GM04504 (cell line): ENCODE data around the gene AKAP9.
"Not testable (repeated sequence)": the region's sequence is repeated elsewhere in the genome, so short reads cannot be mapped to it uniquely, and the experiment has no call there.

ENCODE experiments used
- DNase-seq: peaks from one replicate; pipeline ENCODE4 v3.0.0-alpha.2; 2012; ENCODE audit warnings: low read depth

The AKAP9 gene

DNA sequence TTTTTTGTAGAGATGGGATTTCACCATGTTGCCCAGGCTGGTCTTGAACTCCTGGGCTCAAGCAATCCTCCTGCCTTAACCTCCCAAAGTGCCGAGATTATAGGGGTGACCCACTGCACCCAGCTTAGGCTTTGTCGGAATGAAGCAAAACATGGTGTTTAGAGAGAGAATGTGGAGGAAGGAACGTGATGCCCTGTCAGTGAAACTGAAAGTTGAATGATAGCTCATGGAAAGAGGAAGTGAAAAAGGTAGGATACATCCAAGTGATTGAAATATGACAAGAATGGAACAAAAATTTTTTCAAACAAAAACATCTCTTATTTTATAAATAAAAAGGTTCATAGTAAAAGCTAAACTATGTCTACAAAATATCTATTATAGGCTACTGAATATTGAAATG, 5.9 kb downstream of the AKAP9 start:
- DNase-seq: no peak

DNA sequence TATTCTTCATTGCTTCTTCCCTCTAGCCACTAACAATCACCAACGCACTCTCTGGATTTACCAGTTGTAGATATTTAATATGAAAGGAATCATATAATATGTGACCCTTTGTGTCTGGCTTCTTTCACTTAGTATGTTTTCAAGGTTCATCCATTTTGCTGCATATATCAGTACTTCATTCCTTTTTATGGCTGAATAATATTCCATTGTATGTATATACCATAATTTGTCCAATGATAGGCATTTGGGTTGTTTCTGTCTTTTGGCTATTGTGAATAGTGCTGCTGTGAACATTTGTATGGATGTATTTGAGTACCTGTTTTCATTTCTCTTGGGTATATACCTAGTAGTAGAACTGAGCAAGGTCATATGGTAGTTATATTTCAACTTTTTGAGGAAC, 7.3 kb downstream of the AKAP9 start:
- DNase-seq: no peak

DNA sequence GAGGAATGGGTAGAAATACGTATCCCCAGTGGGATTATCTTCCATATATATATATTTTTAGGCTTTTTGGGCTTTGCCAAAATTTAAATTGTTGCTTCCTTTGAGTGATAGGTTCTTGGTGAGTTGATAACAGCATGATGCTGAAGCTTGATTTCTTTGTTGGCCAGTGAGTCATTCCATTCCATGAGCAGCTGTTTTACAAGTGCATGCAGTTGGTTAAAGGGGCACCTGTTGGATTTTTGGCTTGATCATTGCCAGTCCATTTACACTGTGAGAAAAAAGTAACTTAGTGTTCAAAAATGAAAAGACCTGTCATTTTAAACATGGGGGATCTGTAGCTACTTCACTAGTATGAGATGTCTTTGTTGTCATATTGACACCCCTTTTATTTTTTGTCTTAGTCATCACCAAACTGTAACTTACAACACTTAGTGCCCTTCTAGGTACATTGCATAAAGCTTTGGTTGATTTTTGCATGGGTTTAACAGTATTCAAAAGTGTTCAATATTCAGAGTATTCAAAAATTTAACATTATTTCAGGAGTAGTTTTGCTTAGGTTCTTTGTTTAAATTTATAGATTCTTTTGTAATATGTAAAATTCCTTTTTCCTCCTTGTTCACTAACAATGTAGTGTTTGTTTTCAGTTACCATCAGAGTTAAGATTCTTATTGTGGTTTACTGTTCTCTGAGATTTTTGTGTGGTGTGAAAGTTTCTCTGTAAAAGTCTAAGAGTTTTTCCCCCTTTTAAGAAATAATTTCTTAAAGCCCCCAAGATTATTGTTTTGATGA, 8.8 kb downstream of the AKAP9 start:
- DNase-seq: no peak

DNA sequence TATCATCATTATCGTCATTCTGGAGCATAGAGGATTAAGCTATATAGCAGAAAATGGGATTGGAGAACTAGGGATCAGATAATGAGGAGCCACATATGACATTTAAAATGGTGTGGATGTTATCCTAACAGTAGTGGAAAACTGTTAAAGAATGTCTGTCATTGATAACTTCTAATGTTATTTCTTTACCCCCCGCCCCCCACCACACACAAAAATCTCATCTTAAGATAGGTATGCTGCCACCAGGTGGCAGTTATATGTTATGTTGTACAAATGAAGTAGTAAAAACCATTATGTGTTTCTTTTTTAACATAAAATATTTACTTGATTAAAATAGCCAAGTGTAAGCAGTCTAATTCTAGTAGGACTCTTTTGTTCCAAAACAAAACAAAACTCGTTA, 13.0 kb downstream of the AKAP9 start:
- no peak for DNase-seq

DNA sequence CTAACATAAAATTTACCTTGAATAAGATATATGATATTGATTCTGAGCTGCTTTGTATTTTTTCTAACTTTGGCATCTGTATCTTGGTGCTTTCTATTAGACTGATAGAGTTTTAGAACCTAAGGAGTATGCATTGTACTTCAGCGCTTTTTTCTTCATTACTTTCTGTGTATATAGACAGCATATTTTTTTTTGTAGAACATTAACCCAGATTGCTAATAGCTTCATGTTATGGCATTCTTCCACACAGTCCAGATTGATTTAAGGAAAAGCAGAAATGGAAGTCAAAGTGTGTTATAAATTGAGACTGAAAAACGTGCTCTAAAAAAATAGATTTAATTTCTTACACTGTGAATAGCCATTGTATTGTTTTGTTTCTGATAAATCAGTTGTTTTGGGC, 15.8 kb downstream of the AKAP9 start:
- DNase-seq: not testable (repeated sequence)

DNA sequence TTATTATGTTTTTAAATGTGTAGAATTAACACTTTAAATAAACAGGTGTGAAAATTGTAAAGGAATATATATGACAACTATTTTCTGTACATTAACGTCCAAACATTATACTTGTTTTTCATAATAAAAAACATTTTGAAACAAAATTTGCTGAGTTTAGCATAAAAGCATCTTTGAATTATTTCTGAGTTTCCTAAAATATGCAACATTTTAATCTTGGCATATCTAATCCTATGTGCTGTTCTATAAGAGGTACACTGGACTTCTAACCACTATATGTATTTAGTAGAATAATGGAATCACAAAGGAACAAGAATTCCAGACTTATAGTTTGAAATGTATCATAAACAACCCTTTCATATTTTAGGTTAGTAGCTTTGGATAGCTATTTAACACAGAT, 16.6 kb downstream of the AKAP9 start:
- no peak for DNase-seq

DNA sequence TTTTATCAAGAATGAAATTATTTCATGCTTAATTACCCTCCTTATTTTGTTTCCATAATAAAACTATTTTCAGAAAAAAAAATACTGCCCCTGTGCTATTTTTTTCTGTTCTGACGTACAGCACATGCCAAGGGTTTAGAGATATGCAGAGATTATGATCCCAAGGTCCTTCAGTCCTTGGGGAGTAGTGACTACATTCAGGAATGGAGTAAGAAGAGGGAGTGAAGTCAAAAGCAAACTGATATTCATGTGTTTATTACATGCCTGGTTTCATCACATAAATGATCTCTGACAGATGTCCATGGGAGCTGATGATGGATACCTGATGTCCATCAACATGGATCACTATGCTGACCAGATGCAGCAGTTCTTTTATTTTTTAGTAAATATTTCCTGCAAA, 17.2 kb downstream of the AKAP9 start:
- no peak for DNase-seq

DNA sequence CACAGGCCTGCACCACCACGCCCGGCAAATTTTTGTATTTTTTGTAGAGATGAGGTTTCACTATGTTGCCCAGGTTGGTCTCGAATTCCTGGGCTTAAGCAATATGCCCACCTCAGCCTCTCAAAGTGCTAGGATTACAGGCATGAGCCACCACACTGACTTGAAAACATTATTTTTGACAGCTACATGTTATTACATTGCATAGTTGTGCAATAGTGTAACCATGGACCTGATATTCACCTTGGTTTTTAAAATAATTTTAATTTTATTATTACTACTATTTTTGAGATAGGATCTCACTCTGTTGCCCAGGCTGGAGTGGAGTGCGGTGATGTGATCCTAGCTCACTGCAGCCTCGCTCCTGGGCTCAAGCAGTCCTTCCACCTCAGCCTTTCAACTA, 18.4 kb downstream of the AKAP9 start:
- no peak for DNase-seq

DNA sequence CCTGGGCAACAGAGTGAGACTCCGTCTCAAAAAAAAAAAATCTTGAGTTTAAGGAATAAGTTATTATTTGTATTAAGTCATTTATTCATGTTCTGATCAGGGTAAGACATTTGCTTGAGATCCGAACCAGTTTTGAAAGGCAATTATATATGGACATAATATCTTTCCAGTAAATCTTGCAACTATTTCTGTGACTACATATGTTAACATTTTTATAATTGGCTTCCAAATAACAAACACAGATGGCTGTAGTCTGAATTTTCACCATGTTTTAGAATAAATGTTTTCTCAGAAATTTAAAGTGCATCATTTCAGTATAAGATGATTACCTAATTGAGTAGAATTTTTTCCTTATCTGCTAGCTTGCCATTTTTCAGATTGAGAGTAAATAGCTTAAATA, 21.2 kb downstream of the AKAP9 start:
- no peak for DNase-seq

DNA sequence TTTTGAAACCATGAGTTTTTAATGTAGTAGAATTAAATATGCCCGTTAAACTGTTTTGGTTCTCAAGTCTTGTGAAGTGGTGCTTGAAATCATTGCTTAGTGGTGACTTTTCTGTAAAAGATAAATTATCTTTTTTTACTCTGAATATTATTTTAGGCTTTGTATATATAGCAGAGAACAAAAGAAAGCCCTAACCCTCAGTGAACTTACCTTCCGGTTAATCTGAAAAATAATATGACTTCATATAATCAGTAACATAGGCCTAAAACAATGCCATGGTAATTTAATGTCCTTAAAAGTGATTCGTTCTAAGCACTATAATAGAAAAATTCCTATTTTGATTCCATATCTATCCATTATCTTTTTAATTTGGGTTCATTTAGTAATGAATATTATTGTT, 21.8 kb downstream of the AKAP9 start:
- DNase-seq: no peak

DNA sequence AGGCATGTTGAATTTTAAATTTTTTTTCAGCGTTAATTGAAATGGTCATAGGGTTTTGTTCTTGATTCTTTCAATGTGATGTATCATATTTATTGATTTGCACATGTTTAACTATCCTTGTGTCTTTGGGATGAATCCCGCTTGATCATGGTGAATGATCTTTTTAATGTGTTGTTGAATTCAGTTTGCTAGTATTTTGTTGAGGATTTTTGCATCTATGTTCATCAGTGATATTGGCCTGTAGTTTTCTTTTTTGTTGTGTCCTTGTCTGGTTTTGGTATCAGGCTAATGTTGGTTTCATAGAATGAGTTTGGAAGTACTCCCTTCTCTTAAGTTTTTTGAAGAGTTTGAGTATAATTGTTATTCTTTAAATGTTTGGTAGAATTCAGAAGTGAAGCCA, 26.9 kb downstream of the AKAP9 start:
- DNase-seq: not testable (repeated sequence)

DNA sequence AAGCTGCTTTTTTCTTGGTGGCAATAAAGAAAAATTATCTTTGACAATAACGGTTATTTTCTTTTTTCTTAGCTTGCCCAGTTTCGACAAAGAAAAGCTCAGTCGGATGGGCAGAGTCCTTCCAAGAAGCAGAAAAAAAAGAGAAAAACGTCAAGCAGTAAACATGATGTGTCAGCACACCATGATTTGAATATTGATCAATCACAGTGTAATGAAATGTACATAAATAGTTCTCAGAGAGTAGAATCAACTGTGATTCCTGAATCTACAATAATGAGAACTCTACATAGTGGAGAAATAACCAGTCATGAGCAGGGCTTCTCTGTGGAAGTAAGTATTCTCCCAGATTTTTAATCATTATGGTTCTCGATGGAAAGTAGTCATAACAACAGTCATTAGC, 33.0 kb downstream of the AKAP9 start:
- DNase-seq: no peak

DNA sequence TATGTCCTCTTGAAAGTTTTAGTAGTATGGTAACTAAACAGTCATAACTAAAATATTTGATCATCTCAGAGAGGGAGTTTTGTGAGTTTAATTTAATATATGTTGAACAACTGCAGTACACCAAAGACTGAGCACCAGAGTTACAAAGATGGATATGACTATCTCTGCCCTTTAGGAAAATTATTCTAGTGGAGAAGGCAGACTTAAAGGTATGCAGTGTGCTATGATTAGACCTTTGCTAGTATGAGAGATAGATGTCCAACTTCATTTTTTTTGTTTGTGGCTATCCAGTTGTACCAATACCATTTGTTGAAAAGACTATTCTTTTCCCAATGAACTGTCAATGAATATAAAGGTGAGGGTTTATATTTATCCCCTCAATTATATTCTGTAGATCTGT, 33.4 kb downstream of the AKAP9 start:
- DNase-seq: no peak

DNA sequence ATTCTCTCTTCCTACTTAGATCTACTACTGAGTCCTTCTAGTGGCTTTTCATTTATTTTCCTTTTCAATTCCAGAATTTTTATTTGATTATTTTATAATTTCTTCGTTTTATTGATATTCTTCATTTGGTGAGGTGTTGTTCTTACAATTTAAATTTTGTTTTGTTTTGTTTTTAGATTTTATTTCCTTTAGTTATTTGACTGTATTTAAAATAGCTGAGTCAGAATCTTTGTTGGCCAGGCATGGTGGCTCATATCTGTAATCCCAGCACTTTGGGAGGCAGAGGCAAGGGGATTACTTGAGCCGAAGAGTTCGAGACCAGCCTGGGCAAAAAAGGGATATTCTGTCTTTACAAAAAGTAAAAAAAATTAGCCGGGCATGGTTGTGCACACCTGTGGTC, 36.1 kb downstream of the AKAP9 start:
- DNase-seq: no peak

DNA sequence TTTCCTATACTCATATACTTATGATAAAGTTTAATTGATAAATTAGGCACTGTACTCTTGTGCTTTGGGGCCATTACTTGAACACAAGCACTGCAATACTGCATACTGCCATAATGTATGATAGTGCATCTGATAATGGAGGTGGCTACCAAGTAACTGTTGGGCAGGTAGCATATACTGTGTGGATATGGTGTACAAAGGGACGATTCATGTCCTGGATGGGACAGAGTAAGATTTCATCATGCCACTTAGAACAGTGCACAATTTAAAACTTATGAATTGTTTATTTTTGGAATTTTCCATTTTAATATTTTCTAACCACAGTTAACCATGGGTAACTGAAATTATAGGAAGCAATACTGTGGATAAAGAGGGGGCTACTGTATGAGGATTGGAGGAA, 38.9 kb downstream of the AKAP9 start:
- DNase-seq: no peak

DNA sequence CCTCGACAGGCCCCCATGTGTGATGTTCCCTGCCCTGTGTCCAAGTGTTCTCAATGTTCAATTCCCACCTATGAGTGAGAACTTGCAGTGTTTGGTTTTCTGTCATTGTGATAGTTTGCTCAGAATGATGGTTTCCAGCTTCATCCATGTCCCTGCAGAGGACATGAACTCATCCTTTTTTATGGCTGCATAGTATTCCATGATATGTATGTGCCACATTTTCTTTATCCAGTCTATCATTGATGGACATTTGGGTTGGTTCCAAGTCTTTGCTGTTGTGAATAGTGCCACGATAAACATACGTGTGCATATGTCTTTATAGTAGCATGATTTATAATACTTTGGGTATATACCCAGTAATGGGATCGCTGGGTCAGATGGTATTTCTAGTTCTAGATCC, 41.7 kb downstream of the AKAP9 start:
- DNase-seq: not testable (repeated sequence)

DNA sequence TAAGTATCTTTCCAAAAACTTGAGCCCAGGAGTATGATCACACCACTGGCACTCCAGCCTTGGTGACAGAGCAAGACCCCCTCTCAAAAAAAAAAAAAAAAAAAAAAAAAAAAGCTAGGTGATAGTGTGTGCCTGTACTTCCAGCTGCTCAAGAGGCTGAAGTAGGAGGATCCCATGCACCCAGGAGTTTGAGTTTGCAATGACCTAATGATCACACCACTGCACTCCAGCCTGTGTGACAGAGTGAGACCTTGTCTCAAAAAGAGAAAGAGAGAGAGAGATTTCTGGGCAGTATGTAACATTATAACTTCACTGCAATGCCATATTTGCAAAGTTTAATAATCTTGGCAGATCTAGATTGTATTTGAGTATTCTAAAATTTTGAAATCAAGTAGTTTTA, 47.6 kb downstream of the AKAP9 start:
- no peak for DNase-seq

DNA sequence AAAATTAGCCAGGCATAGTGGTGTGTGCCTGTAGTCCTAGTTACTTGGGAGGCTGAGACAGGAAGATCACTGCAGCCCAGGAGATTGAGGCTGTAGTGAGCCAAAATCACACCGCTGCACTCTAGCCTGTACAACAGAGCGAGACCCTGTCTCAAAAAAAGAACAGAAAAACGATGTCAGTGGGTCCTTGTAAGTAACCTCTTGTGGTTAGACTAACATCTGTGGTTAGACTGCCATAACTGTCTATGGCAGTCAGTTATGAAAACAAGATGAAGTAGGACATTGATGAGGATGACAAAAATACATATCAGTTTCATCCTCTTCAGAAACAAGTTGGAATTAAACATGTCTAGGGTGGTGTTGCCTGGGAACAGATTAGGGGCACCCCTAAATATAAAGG, 53.3 kb downstream of the AKAP9 start:
- no peak for DNase-seq

DNA sequence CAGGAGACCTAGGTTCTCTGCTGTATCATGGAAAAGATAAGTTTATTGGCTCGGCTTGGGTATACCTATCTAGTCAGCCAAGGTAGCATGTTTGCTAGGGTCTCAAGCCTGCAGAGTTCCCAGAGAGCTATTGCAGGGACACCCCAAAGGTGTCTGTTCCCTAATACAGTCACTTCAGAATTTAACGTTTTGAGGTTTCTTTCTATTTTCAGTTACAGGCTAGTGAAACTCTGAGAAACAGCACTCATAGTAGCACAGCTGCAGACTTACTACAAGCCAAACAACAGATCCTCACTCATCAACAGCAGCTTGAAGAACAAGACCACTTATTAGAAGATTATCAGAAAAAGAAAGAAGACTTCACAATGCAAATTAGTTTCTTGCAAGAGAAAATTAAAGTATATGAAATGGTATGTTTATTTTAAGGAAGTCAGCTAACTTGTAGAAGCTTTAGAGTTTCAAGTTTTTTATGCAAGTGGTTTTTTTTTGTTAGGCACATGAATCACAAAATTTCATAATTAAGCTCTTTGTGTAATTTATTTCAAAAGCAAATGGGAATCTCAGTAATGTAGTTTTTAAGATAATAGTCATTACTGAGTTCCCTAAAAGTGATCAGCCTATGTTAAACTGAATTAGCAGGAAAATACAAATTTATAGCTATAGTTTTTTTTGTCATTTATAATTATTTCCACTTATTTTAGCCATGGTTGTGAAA, 54.9 kb downstream of the AKAP9 start:
- DNase-seq: no peak

DNA sequence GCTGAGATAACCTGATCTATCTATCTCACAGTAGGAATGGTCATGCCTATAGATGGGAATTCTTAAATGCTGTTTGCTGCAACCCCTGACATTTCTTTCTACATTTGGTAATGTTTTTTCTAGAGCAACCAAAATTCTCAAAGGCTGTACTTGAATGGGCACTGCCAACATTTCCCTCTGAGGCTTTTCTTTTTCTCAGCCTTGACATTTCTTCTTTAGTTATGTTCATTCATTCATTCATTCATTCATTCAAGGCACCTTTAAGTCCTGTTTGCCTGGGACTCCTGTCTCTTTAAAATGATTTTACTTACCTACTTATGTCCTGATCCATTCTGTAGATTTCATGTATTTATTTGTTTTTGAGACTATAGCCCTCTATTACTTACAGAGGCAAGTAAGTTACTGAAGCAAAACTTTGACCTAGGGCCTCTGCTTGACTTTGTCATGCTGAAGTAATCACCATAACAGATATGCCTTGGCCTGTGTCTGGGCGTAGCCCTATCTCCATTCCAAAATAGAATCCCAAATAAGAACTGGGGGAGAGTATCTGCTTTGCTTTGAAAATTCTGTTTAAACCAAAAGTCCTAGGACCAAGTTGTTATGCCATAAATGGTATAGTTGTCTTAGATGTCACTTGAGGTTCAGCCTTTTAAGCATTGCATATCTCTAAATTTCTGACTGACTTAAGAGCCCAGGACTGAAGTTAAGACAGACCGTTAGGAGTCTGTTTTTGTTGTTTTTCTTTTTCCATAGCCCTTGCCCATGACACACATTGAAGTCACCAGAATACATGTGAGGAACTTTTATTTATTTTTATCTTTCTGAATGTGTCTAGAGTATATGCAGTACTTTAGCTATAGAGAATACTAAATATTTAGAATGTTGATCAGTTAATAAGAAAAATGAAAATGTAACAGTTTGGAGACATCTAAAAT, 59.2 kb downstream of the AKAP9 start:
- no peak for DNase-seq

DNA sequence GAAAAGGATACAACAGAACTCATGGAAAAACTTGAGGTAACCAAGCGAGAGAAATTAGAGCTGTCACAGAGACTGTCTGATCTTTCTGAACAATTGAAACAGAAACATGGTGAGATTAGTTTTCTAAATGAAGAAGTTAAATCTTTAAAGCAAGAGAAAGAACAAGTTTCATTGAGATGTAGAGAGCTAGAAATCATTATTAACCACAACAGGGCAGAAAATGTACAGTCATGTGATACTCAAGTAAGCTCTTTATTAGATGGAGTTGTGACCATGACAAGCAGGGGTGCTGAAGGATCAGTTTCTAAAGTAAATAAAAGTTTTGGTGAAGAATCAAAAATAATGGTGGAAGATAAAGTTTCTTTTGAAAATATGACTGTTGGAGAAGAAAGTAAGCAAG, 62.1 kb downstream of the AKAP9 start:
- DNase-seq: no peak

DNA sequence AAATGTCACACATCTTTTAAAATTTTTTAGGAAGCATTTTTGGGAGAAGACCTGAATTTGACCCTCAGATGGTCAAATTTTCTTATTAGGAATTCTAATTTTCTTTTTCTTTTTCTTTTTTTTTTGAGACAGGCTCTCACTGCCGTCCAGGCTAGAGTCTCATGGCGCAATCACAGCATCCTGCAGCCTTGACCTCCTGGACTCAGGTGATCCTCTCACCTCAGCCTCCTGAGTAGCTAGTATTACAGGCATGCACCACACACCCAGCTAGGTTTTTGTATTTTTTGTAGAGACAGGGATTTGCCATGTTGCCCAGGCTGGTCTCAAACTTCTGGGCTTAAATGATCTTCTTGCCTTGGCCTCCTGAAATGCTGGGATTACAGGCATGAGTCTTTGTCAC, 65.4 kb downstream of the AKAP9 start:
- no peak for DNase-seq

DNA sequence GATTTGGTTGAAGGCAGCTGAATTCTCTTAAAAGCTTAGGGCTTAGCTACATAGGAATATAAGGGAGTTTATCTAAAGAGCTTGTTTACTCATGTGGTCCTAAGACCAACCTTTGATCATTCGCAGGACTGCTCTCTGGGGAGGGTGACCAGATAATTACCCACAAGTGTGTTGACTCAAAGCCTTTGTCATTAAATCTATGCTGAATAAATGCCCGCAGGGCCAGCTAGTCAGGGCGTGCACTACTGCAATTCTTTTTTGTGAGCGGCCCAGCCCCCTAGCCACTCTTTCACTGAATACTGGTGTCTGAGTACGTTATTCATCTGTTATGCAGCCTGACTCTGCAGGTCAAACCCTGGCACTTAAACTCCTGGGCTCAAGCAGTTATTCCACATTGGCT, 69.6 kb downstream of the AKAP9 start:
- DNase-seq: no peak
